Left lung (tissue), 10 donors: ENCODE results near the gene RAB3C. TPM values are rescaled to one million over a fixed set of nuclear protein-coding genes. Genes with fewer than 3 reads are reported as not detected.

ENCODE experiments used
- ATAC-seq: fragments of 200-7000 bp; cut with Tn5 transposase; one replicate; pipeline ENCODE4 v1.9.1; 2020; ENCODE audit warnings: moderate library complexity
- DNase-seq, 4 donors: peaks; one replicate each; pipeline ENCODE4 v3.0.0-alpha.2; 2013 to 2020
- H3K27ac ChIP-seq, 2 donors: fragments of 200-600 bp; sonication (generic) in 1 of 2; one replicate each; pipeline versions ENCODE4 v1.5.0 to v1.8.0; 2020 to 2021
- H3K27me3 ChIP-seq, 2 donors: fragments of 200-600 bp; sonication (generic) in 1 of 2; one replicate each; pipeline versions ENCODE4 v1.5.0 to v1.8.0; 2020 to 2021
- H3K36me3 ChIP-seq, 2 donors: fragments of 200-600 bp; sonication (generic) in 1 of 2; one replicate each; pipeline versions ENCODE4 v1.5.0 to v1.8.0; 2020 to 2021
- H3K4me1 ChIP-seq, 2 donors: fragments of 200-600 bp; one replicate each; pipeline ENCODE4 v1.8.0; 2021
- H3K4me3 ChIP-seq, 2 donors: fragments of 200-600 bp; sonication (generic) in 1 of 2; one replicate each; pipeline versions ENCODE4 v1.5.0 to v1.8.0; 2020 to 2021; ENCODE audit warnings: mild to moderate bottlenecking in 1 of 2
- H3K9me3 ChIP-seq, 2 donors: fragments of 200-600 bp; sonication (generic) in 1 of 2; one replicate each; pipeline versions ENCODE4 v1.5.0 to v1.8.0; 2020 to 2021
- intact Hi-C, 2 donors: fragments of 100-400 bp; cut with DNase I; formaldehyde crosslinking; loops; one replicate each; pipeline versions ENCODE4 v1.11.2 to v1.14.2; 2022
- polyA plus RNA-seq, 6 donors: library from polyadenylated mRNA; unstranded; fragments of 120-200 nt; gene quantifications; one replicate each; pipeline ENCODE4 v1.2.1, GENCODE V29; 2013; ENCODE audit not compliant: insufficient read length in 6 of 6
- total RNA-seq, 2 donors: library from RNA; stranded (reverse); fragmentation: NEBNext Ultra II Directional; extraction: Animal tissue kit (Norgen Biotek cat#: 25700); gene quantifications; one replicate each; pipeline ENCODE4 v1.2.1, GENCODE V29; 2021
- TF ChIP-seq, protein P1 (sequence below), 2 donors: fragments of 200-600 bp; sonication (generic) in 1 of 2; IDR thresholded peaks; one replicate each; pipeline versions ENCODE4 v1.5.0 to v1.8.0; 2021; ENCODE audit warnings: antibody characterized with exemption in 2 of 2
- donor health status: DM: no; HTN: yes; CAD: no.
- donor health status: DM: no; HTN: no; CAD: no.

RAB3C gene
- total and polyA plus RNA-seq, 8 donors = 1.1 to 3.5 (median 1.6) TPM

DNA sequence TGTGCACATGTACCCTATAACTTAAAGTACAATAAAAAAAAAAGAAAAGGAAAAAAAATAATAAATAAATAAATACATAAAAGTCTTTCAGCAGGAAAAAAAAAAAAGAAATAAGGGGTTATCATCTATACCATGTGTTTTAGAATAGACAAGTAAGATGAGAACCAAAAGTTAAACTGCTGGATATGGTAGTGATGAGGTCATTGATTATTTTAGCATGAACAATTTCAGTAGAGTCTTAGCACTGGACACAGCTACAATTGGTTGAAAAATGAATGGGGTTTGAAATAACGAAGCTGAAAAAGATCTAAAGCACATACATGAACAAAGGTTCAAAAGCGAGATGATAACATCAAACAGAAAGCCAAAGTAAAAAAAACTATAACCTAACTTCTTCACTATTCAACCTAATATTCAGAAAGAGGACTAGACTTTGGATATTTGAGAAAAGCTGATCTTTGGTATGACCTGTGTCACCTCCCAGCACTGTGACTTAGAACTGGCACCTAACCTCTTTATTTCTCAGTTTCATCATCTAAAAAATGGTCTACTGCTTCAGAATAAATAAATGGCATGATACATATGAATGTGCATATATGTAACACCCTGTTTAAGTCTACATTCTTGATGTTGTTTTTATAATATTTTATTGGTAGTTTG lies 133.3 kb downstream of the RAB3C start:
- TF ChIP-seq, protein P1, sequence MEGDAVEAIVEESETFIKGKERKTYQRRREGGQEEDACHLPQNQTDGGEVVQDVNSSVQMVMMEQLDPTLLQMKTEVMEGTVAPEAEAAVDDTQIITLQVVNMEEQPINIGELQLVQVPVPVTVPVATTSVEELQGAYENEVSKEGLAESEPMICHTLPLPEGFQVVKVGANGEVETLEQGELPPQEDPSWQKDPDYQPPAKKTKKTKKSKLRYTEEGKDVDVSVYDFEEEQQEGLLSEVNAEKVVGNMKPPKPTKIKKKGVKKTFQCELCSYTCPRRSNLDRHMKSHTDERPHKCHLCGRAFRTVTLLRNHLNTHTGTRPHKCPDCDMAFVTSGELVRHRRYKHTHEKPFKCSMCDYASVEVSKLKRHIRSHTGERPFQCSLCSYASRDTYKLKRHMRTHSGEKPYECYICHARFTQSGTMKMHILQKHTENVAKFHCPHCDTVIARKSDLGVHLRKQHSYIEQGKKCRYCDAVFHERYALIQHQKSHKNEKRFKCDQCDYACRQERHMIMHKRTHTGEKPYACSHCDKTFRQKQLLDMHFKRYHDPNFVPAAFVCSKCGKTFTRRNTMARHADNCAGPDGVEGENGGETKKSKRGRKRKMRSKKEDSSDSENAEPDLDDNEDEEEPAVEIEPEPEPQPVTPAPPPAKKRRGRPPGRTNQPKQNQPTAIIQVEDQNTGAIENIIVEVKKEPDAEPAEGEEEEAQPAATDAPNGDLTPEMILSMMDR (IDR thresholded peaks at IDR 0.05) = no peak
- intact Hi-C loops = no loop called here
- H3K27me3 ChIP-seq = no peaks in the 10 kb centered on the region
- ATAC-seq = no peak
- no peak overlapping the region for H3K27ac ChIP-seq
- no peaks in the 10 kb centered on the region for H3K36me3 ChIP-seq
- H3K4me1 ChIP-seq = no peaks in the 10 kb centered on the region
- no peak for DNase-seq
- H3K9me3 ChIP-seq = peaks cover 0 to 7% of the 10 kb centered on the region in 2 donors
- no peak overlapping the region for H3K4me3 ChIP-seq

DNA sequence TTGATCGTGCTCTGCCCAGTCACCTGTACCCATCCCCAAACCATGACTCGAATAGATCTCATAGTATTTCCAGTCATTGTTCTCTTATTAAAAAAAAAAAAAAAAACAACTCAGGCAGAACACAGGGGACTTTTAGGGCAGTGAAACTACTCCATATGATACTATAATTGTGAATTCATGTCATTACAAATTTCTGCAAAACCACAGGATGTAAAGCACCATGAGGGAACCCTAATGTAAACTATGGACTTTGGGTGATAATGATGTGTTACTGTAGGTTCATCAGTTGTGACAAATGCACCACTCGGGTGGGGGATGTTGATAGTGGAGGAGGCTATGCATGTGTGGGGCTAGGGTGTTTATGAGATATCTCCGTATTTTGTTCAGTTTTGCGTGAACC lies 133.8 kb downstream of the RAB3C start:
- no peaks in the 10 kb centered on the region for H3K27me3 ChIP-seq
- H3K4me1 ChIP-seq = no peaks in the 10 kb centered on the region
- DNase-seq = no peak
- H3K36me3 ChIP-seq = no peaks in the 10 kb centered on the region
- no peak for ATAC-seq
- no peak overlapping the region for H3K4me3 ChIP-seq
- no peak overlapping the region for H3K27ac ChIP-seq
- intact Hi-C loops = no loop called here
- peaks cover 0 to 7% of the 10 kb centered on the region in 2 donors for H3K9me3 ChIP-seq
- TF ChIP-seq, protein P1 (IDR thresholded peaks at IDR 0.05) = no peak

DNA sequence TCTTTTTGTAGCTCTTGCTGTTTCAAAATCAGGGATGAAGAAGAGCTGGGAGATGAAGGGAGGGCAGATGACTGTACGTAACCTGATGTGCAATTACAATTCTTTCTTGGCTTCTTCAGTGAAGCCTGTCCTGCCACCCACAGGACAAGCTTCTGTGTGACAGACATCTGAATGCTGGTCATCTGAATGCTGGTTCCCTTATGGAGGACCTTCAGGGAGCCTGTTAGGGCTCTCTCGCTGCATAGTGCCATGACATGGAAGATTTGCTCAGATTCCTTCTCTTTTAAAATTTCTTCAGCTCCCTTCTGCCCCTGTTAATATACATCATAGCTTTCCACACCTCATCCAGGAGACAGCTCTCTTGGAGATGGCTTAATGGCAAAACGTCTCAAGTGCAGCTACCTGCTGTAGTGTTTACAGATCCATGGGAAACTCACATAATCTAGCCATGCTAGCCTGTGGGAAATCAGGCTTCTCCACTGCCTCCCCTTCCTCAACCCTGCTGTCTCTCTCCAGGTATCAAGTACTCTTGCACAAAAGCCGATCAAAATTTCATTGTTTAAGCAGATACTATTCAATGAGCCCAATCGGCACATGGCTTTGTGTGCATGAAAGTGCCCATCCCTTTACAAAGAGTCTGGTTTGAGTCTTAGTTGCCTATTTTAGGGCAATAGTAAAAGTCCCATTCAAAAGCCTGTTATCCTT lies 134.6 kb downstream of the RAB3C start:
- intact Hi-C loops = no loop called here
- Histone ChIP-seq H3K4me3 (no peak overlapping the region), H3K27me3 (no peaks in the 10 kb centered on the region), H3K4me1 (no peaks in the 10 kb centered on the region), H3K36me3 (no peaks in the 10 kb centered on the region), H3K27ac (no peak overlapping the region), H3K9me3 (peaks cover 0 to 7% of the 10 kb centered on the region in 2 donors)
- TF ChIP-seq, protein P1 (IDR thresholded peaks at IDR 0.05) = no peak
- no peak for DNase-seq
- no peak for ATAC-seq

DNA sequence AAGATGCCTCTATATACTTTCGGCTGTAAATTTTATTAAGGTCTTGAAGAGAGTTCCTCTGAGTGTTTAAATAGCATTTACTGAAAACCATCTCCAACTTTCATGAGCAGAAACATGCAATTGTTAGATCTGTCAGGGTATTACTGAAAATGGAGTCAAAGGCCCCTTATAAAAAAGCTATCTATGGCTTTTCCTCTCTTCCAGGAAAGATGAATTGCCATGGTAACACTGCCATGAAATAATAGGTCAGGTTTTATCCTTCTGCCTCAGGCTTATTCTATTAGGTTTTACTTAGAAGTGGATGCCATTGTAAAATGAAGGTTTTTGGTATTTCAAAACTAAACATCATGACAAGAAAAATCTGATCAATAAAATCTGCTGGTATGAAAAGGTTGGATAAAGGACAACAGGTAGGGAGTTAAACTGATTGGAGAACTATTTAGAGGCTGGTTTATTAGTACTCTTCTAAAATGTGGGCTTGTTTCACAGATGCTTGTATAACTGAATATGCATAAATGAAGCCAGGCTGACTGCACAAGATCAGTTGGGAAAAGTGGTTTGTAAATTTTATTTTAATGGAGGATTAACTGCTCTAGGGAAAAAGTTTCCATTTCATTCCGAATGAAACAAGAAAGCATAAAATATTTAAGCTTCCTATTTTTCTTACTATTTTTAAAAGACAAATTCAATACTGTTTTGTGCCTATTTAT lies 135.5 kb downstream of the RAB3C start:
- peaks cover 0 to 7% of the 10 kb centered on the region in 2 donors for H3K9me3 ChIP-seq
- H3K27ac ChIP-seq = no peak overlapping the region
- no peaks in the 10 kb centered on the region for H3K36me3 ChIP-seq
- DNase-seq (no peak), ATAC-seq (no peak)
- no peak overlapping the region for H3K4me3 ChIP-seq
- TF ChIP-seq, protein P1 (IDR thresholded peaks at IDR 0.05) = no peak
- no peaks in the 10 kb centered on the region for H3K27me3 ChIP-seq
- intact Hi-C loops = no loop called here
- H3K4me1 ChIP-seq = no peaks in the 10 kb centered on the region

DNA sequence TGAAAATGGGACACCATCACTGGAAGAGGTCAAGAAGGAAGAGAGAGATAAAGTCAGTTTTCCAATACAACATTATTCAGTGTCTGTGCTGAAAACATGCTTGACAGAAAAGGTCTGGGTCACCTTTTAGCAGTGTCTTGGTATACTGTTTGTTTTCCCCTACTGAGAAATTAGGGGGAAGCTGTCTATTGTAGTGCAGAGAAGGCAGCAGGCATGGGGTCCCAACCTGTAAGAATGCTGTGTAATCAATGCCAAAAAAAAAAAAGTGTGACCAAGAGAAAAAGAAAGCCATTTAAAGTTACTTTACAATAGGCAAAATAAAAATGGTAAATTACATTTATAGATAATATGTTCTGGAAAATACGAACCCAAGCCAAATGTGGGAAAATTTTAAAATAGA lies 139.3 kb downstream of the RAB3C start:
- ATAC-seq (no peak), DNase-seq (no peak)
- Histone ChIP-seq H3K27ac (no peak overlapping the region), H3K4me1 (no peaks in the 10 kb centered on the region), H3K27me3 (no peaks in the 10 kb centered on the region), H3K4me3 (no peak overlapping the region), H3K9me3 (peaks cover 0 to 9% of the 10 kb centered on the region in 2 donors), H3K36me3 (no peaks in the 10 kb centered on the region)
- intact Hi-C loops = no loop called here
- TF ChIP-seq, protein P1 (IDR thresholded peaks at IDR 0.05) = no peak
